ENCODE data around the gene CIB1.

Gene CIB1

GRCh38 chr15:90210593-90210992 is 23.1 kb downstream of the CIB1 start:
- Histone ChIP-seq H3K4me1 (ENCODE audit: insufficient read depth, low read length, poor library complexity, severe bottlenecking) (peaks cover 14% of the 10 kb centered on the region), H3K4me2 (ENCODE audit: low read depth, low read length, poor library complexity, severe bottlenecking) (no peak overlapping the region), H2AFZ (ENCODE audit: low read length) (no peak overlapping the region), H3K79me2 (ENCODE audit: insufficient read depth, low read length) (peaks cover 44% of the 10 kb centered on the region; the same call in 1 of the 2 replicates), H3K9ac (ENCODE audit: low read depth, low read length, poor library complexity, severe bottlenecking) (no peak overlapping the region), H3K4me3 (ENCODE audit: low read length, poor library complexity, severe bottlenecking) (no peak overlapping the region), H3K27me3 (ENCODE audit: insufficient read depth, low read length, poor library complexity, severe bottlenecking) (no peaks in the 10 kb centered on the region), H3K36me3 (ENCODE audit: insufficient read depth, low read length) (no peaks in the 10 kb centered on the region), H3F3A (ENCODE audit: low read depth) (no peaks in the 10 kb centered on the region), H3K9me3 (ENCODE audit: insufficient read depth, low read depth, low read length) (no peaks in the 10 kb centered on the region), H3K9me2 (replicated peaks; ENCODE audit: low read depth, low read length) (no peaks in the 10 kb centered on the region), H4K20me1 (ENCODE audit: insufficient read depth, low read length, poor library complexity, severe bottlenecking) (peaks cover 3% of the 10 kb centered on the region)
- TF ChIP-seq, protein P1, sequence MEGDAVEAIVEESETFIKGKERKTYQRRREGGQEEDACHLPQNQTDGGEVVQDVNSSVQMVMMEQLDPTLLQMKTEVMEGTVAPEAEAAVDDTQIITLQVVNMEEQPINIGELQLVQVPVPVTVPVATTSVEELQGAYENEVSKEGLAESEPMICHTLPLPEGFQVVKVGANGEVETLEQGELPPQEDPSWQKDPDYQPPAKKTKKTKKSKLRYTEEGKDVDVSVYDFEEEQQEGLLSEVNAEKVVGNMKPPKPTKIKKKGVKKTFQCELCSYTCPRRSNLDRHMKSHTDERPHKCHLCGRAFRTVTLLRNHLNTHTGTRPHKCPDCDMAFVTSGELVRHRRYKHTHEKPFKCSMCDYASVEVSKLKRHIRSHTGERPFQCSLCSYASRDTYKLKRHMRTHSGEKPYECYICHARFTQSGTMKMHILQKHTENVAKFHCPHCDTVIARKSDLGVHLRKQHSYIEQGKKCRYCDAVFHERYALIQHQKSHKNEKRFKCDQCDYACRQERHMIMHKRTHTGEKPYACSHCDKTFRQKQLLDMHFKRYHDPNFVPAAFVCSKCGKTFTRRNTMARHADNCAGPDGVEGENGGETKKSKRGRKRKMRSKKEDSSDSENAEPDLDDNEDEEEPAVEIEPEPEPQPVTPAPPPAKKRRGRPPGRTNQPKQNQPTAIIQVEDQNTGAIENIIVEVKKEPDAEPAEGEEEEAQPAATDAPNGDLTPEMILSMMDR (conservative IDR thresholded peaks at IDR 0.05; ENCODE audit: low read length): no peak
- TF ChIP-seq EZH2phosphoT487 (IDR thresholded peaks at IDR 0.05; ENCODE audit: borderline replicate concordance): no peak

GRCh38 chr15:90209591-90209990 is 24.1 kb downstream of the CIB1 start:
- Histone ChIP-seq H3K9me3 (ENCODE audit: insufficient read depth, low read depth, low read length) (no peaks in the 10 kb centered on the region), H4K20me1 (ENCODE audit: insufficient read depth, low read length, poor library complexity, severe bottlenecking) (peaks cover 3% of the 10 kb centered on the region), H3K36me3 (ENCODE audit: insufficient read depth, low read length) (no peaks in the 10 kb centered on the region), H3K4me1 (ENCODE audit: insufficient read depth, low read length, poor library complexity, severe bottlenecking) (peaks cover 24% of the 10 kb centered on the region), H3K4me3 (ENCODE audit: low read length, poor library complexity, severe bottlenecking) (no peak overlapping the region), H3K4me2 (ENCODE audit: low read depth, low read length, poor library complexity, severe bottlenecking) (no peak overlapping the region), H3K9me2 (replicated peaks; ENCODE audit: low read depth, low read length) (no peaks in the 10 kb centered on the region), H2AFZ (ENCODE audit: low read length) (no peak overlapping the region), H3K27me3 (ENCODE audit: insufficient read depth, low read length, poor library complexity, severe bottlenecking) (no peaks in the 10 kb centered on the region), H3K9ac (ENCODE audit: low read depth, low read length, poor library complexity, severe bottlenecking) (no peak overlapping the region), H3F3A (ENCODE audit: low read depth) (no peaks in the 10 kb centered on the region), H3K79me2 (ENCODE audit: insufficient read depth, low read length) (peaks cover 54% of the 10 kb centered on the region; the same call in 1 of the 2 replicates)
- no peak for TF ChIP-seq EZH2phosphoT487 (IDR thresholded peaks at IDR 0.05; ENCODE audit: borderline replicate concordance)
- TF ChIP-seq, protein P1 (conservative IDR thresholded peaks at IDR 0.05; ENCODE audit: low read length): no peak

DNA sequence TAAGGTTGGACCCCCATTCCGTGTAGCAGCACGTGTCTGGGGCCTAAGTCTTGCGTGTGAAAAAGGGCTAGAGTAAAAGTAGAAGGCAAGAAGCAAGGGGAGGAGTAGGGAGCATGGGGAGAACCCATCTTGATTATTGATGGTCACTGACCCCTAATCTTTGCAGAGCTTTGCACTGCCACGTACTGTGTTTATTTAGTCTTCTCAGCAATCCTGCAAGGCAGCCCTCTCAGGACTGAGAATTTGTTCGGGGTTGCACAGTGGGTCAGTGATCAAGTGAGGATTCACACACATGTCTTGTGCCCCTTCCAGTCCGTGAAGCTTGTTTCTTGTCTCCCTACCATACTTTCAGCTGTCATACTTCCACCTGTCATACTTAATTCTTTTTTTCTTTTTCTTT is 25.4 kb downstream of the CIB1 start:
- no peaks in the 10 kb centered on the region for H3K27me3 ChIP-seq (ENCODE audit: insufficient read depth, low read length, poor library complexity, severe bottlenecking)
- peaks cover 7% of the 10 kb centered on the region for H4K20me1 ChIP-seq (ENCODE audit: insufficient read depth, low read length, poor library complexity, severe bottlenecking)
- peaks cover 62% of the 10 kb centered on the region; the same call in 1 of the 2 replicates for H3K79me2 ChIP-seq (ENCODE audit: insufficient read depth, low read length)
- no peak overlapping the region for H2AFZ ChIP-seq (ENCODE audit: low read length)
- no peaks in the 10 kb centered on the region for H3K36me3 ChIP-seq (ENCODE audit: insufficient read depth, low read length)
- H3K9ac ChIP-seq (ENCODE audit: low read depth, low read length, poor library complexity, severe bottlenecking): no peak overlapping the region
- H3F3A ChIP-seq (ENCODE audit: low read depth): no peaks in the 10 kb centered on the region
- H3K9me3 ChIP-seq (ENCODE audit: insufficient read depth, low read depth, low read length): no peaks in the 10 kb centered on the region
- no peak overlapping the region for H3K4me3 ChIP-seq (ENCODE audit: low read length, poor library complexity, severe bottlenecking)
- no peaks in the 10 kb centered on the region for H3K9me2 ChIP-seq (replicated peaks; ENCODE audit: low read depth, low read length)
- TF ChIP-seq EZH2phosphoT487 (IDR thresholded peaks at IDR 0.05; ENCODE audit: borderline replicate concordance): no peak
- TF ChIP-seq, protein P1 (conservative IDR thresholded peaks at IDR 0.05; ENCODE audit: low read length): no peak
- no peak overlapping the region for H3K4me2 ChIP-seq (ENCODE audit: low read depth, low read length, poor library complexity, severe bottlenecking)
- peaks cover 37% of the 10 kb centered on the region for H3K4me1 ChIP-seq (ENCODE audit: insufficient read depth, low read length, poor library complexity, severe bottlenecking)
